ENCODE data around the gene ZRANB1.

DNA sequence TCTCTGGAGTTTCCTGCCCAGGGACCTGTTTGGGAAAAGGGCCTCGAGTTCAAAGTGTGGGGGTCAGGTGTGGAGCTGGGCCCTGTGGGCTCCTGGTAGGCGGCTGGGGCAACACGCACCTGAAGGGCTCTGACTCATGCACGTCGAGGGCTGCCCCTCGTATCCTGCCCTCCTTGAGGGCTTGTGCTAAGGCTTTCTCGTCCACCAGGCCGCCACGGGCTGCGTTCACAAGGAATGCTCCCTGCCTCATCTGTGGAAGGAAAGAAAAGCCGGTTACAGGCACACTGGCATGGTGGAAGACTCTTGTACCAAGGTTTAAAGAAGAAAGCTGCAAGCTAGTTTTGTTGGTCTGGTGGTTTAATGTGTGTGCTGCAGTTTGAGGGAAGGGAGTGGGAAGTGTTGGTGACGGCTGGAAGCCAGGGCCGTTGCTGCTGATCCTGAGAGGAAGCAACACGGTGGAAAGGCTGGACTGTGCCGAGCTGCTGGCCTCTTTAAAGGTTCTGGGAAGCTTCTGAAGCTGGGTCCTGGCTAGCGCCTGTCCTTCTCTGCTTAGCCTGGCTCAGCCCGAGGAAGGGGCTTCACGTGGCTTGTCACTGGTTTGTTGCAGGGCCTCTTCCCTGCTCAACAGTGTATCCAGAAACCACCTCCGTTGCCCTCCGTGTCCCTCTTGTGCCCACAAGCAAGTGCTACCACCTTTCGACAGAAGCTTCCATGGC is 52.0 kb downstream of the ZRANB1 start:
- TF ChIP-seq RAD21 (IDR thresholded peaks at IDR 0.05; ENCODE audit: low read length) (no peak), POLR2AphosphoS5 (IDR thresholded peaks at IDR 0.05; ENCODE audit: low read depth, low read length) (no peak), TCF12 (IDR thresholded peaks at IDR 0.05) (no peak), NRF1 (IDR thresholded peaks at IDR 0.05; ENCODE audit: low read depth, low read length) (no peak), JUND (IDR thresholded peaks at IDR 0.05) (no peak), TAF1 (IDR thresholded peaks at IDR 0.05; ENCODE audit: borderline replicate concordance, low read depth, low read length) (no peak), RCOR1 (IDR thresholded peaks at IDR 0.05; ENCODE audit: low read length) (no peak), RFX5 (IDR thresholded peaks at IDR 0.05; ENCODE audit: low read length) (no peak)
- TF ChIP-seq, protein P1, sequence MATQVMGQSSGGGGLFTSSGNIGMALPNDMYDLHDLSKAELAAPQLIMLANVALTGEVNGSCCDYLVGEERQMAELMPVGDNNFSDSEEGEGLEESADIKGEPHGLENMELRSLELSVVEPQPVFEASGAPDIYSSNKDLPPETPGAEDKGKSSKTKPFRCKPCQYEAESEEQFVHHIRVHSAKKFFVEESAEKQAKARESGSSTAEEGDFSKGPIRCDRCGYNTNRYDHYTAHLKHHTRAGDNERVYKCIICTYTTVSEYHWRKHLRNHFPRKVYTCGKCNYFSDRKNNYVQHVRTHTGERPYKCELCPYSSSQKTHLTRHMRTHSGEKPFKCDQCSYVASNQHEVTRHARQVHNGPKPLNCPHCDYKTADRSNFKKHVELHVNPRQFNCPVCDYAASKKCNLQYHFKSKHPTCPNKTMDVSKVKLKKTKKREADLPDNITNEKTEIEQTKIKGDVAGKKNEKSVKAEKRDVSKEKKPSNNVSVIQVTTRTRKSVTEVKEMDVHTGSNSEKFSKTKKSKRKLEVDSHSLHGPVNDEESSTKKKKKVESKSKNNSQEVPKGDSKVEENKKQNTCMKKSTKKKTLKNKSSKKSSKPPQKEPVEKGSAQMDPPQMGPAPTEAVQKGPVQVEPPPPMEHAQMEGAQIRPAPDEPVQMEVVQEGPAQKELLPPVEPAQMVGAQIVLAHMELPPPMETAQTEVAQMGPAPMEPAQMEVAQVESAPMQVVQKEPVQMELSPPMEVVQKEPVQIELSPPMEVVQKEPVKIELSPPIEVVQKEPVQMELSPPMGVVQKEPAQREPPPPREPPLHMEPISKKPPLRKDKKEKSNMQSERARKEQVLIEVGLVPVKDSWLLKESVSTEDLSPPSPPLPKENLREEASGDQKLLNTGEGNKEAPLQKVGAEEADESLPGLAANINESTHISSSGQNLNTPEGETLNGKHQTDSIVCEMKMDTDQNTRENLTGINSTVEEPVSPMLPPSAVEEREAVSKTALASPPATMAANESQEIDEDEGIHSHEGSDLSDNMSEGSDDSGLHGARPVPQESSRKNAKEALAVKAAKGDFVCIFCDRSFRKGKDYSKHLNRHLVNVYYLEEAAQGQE (IDR thresholded peaks at IDR 0.05; ENCODE audit: low read depth, low read length) = no peak
- TF ChIP-seq, protein P2, sequence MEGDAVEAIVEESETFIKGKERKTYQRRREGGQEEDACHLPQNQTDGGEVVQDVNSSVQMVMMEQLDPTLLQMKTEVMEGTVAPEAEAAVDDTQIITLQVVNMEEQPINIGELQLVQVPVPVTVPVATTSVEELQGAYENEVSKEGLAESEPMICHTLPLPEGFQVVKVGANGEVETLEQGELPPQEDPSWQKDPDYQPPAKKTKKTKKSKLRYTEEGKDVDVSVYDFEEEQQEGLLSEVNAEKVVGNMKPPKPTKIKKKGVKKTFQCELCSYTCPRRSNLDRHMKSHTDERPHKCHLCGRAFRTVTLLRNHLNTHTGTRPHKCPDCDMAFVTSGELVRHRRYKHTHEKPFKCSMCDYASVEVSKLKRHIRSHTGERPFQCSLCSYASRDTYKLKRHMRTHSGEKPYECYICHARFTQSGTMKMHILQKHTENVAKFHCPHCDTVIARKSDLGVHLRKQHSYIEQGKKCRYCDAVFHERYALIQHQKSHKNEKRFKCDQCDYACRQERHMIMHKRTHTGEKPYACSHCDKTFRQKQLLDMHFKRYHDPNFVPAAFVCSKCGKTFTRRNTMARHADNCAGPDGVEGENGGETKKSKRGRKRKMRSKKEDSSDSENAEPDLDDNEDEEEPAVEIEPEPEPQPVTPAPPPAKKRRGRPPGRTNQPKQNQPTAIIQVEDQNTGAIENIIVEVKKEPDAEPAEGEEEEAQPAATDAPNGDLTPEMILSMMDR (IDR thresholded peaks at IDR 0.05) = no peak

Data from SK-N-SH (cell line).